GM21515 (cell line): ENCODE results near the gene EHD1.

ENCODE experiments used
- ATAC-seq: cut with Tn5 transposase; IDR thresholded peaks from one replicate; pipeline ENCODE4 v1.9.1; 2021; ENCODE audit not compliant: unreplicated experiment

The EHD1 gene

GRCh38 chr11:64891880-64892279 lies 13.5 kb upstream of the EHD1 start:
- no peak for ATAC-seq

GRCh38 chr11:64891215-64891848 lies 12.9 kb upstream of the EHD1 start:
- no peak for ATAC-seq

- no peak for ATAC-seq
These were observed 12.1 kb upstream of the EHD1 start for GRCh38 chr11:64890522-64890939.

- no peak for ATAC-seq
These were observed 10.5 kb upstream of the EHD1 start for GRCh38 chr11:64888729-64889511.

- ATAC-seq, result no peak
These were observed 9.9 kb upstream of the EHD1 start for GRCh38 chr11:64888406-64888728.

GRCh38 chr11:64887757-64888405 lies 9.5 kb upstream of the EHD1 start:
- no peak for ATAC-seq

GRCh38 chr11:64887234-64887756 lies 8.9 kb upstream of the EHD1 start:
- no peak for ATAC-seq

GRCh38 chr11:64885367-64886286 lies 7.2 kb upstream of the EHD1 start:
- no peak for ATAC-seq

- no peak for ATAC-seq
These were observed 5.6 kb upstream of the EHD1 start for GRCh38 chr11:64884019-64884418.

GRCh38 chr11:64883575-64883974 lies 5.2 kb upstream of the EHD1 start:
- no peak for ATAC-seq

GRCh38 chr11:64882243-64882642 lies 3.8 kb upstream of the EHD1 start:
- no peak for ATAC-seq

- ATAC-seq, result no peak
These were observed 3.1 kb upstream of the EHD1 start for GRCh38 chr11:64881476-64881875.

- no peak for ATAC-seq
These were observed 2.0 kb upstream of the EHD1 start for GRCh38 chr11:64880240-64881001.

GRCh38 chr11:64879244-64879900 lies 951 bp upstream of the EHD1 start:
- no peak for ATAC-seq

- ATAC-seq, result no peak
These were observed 263 bp downstream of the EHD1 start for GRCh38 chr11:64878223-64878493.

GRCh38 chr11:64877390-64878222 lies 815 bp downstream of the EHD1 start:
- peak; percentile 4 for ATAC-seq

- no peak for ATAC-seq
These were observed 1.5 kb downstream of the EHD1 start for GRCh38 chr11:64876835-64877341.

- no peak for ATAC-seq
These were observed 2.1 kb downstream of the EHD1 start for GRCh38 chr11:64876229-64876750.
